SK-N-SH treated with all-trans-retinoic acid at 6 μM for 48 hours (cell line): ENCODE measurements around the gene AADAT.

Source experiments
- ATAC-seq: fragments of 200-7000 bp; cut with Tn5 transposase; 3 replicates; pipeline ENCODE4 v1.9.1; 2020; ENCODE audit warnings: mild to moderate bottlenecking, moderate library complexity
- ARNTL ChIP-seq: fragments of 450-650 bp; formaldehyde crosslinking; IDR thresholded peaks from 2 replicates; pipeline ENCODE4 v1.5.0; 2020; ENCODE audit warnings: low read depth, mild to moderate bottlenecking, moderate library complexity, borderline replicate concordance
- BACH2 ChIP-seq: fragments of 250-450 bp; sonication (Bioruptor Pico); IDR thresholded peaks from 2 replicates; pipeline ENCODE4 v1.9.0; 2021; ENCODE audit warnings: mild to moderate bottlenecking, borderline replicate concordance
- CSDC2 ChIP-seq: fragments of 250-450 bp; sonication (Bioruptor Pico); IDR thresholded peaks from 2 replicates; pipeline ENCODE4 v1.5.0; 2020; ENCODE audit warnings: mild to moderate bottlenecking, moderate library complexity
- ESRRG ChIP-seq: fragments of 250-450 bp; sonication (Bioruptor Pico); IDR thresholded peaks from 2 replicates; pipeline ENCODE4 v1.6.1; 2021; ENCODE audit warnings: mild to moderate bottlenecking
- GLIS3 ChIP-seq: fragments of 250-450 bp; sonication (Bioruptor Pico); IDR thresholded peaks from 2 replicates; pipeline ENCODE4 v1.5.0; 2020; ENCODE audit warnings: mild to moderate bottlenecking, moderate library complexity
- ISL1 ChIP-seq: fragments of 250-450 bp; sonication (Bioruptor Pico); IDR thresholded peaks from 2 replicates; pipeline ENCODE4 v2.1.2; 2022; ENCODE audit warnings: mild to moderate bottlenecking, moderate library complexity
- OSR1 ChIP-seq: fragments of 250-450 bp; sonication (Bioruptor Pico); IDR thresholded peaks from 2 replicates; pipeline ENCODE4 v1.8.0; 2022; ENCODE audit warnings: moderate library complexity, mild to moderate bottlenecking, inconsistent platforms
- PATZ1 ChIP-seq: fragments of 250-450 bp; sonication (Bioruptor Pico); IDR thresholded peaks from 2 replicates; pipeline ENCODE4 v1.8.0; 2020; ENCODE audit warnings: mild to moderate bottlenecking, moderate library complexity, borderline replicate concordance
- PPARA ChIP-seq: fragments of 250-450 bp; sonication (Bioruptor Pico); IDR thresholded peaks from 2 replicates; pipeline ENCODE4 v1.5.0; 2020; ENCODE audit warnings: mild to moderate bottlenecking, borderline replicate concordance
- RARB ChIP-seq: fragments of 250-450 bp; sonication (Bioruptor Pico); IDR thresholded peaks from 2 replicates; pipeline ENCODE4 v1.8.0; 2021; ENCODE audit warnings: mild to moderate bottlenecking, moderate library complexity
- SNAI2 ChIP-seq: fragments of 250-450 bp; sonication (Bioruptor Pico); IDR thresholded peaks from 2 replicates; pipeline ENCODE4 v1.5.0; 2020; ENCODE audit warnings: mild to moderate bottlenecking, moderate library complexity
- TCF4 ChIP-seq: fragments of 250-450 bp; sonication (Bioruptor Pico); IDR thresholded peaks from 2 replicates; pipeline ENCODE4 v1.8.0; 2021; ENCODE audit warnings: mild to moderate bottlenecking, moderate library complexity, borderline replicate concordance
- TOX ChIP-seq: fragments of 250-450 bp; sonication (Bioruptor Pico); IDR thresholded peaks from 2 replicates; pipeline ENCODE4 v1.8.0; 2021; ENCODE audit warnings: mild to moderate bottlenecking, moderate library complexity, borderline replicate concordance
- ZFP3 ChIP-seq: fragments of 250-450 bp; sonication (Bioruptor Pico); IDR thresholded peaks from 2 replicates; pipeline ENCODE4 v1.5.0; 2020; ENCODE audit warnings: mild to moderate bottlenecking, moderate library complexity
- ZFP30 ChIP-seq: fragments of 450-650 bp; formaldehyde crosslinking; IDR thresholded peaks from 2 replicates; pipeline ENCODE4 v1.5.0; 2022; ENCODE audit warnings: mild to moderate bottlenecking, moderate library complexity
- ZNF565 ChIP-seq: fragments of 450-650 bp; formaldehyde crosslinking; conservative IDR thresholded peaks from 2 replicates; pipeline ENCODE4 v1.5.0; 2020; ENCODE audit warnings: low read depth, mild to moderate bottlenecking, moderate library complexity
- ZNF70 ChIP-seq: fragments of 450-650 bp; formaldehyde crosslinking; IDR thresholded peaks from 2 replicates; pipeline ENCODE4 v1.5.0; 2020; ENCODE audit warnings: mild to moderate bottlenecking, moderate library complexity
- TF ChIP-seq, protein P1 (sequence below): fragments of 250-450 bp; sonication (Bioruptor Pico); IDR thresholded peaks from 2 replicates; pipeline ENCODE4 v1.8.0; 2021; ENCODE audit warnings: low read depth, mild to moderate bottlenecking, moderate library complexity, borderline replicate concordance
- TF ChIP-seq, protein P2 (sequence below): fragments of 250-450 bp; sonication (Bioruptor Pico); IDR thresholded peaks from 2 replicates; pipeline ENCODE4 v1.5.1; 2021; ENCODE audit warnings: mild to moderate bottlenecking, moderate library complexity
- TF ChIP-seq, protein P3 (sequence below): fragments of 250-450 bp; sonication (Bioruptor Pico); IDR thresholded peaks from 2 replicates; pipeline ENCODE4 v1.5.1; 2020; ENCODE audit warnings: low read depth, mild to moderate bottlenecking, moderate library complexity
- TF ChIP-seq, protein P4 (sequence below): fragments of 250-450 bp; sonication (Bioruptor Pico); IDR thresholded peaks from 2 replicates; pipeline ENCODE4 v1.5.0; 2020; ENCODE audit warnings: mild to moderate bottlenecking, moderate library complexity

AADAT gene

GRCh38 chr4:170037481-170037880 is 52.3 kb downstream of the AADAT start (continued):
- TF ChIP-seq, protein P1, sequence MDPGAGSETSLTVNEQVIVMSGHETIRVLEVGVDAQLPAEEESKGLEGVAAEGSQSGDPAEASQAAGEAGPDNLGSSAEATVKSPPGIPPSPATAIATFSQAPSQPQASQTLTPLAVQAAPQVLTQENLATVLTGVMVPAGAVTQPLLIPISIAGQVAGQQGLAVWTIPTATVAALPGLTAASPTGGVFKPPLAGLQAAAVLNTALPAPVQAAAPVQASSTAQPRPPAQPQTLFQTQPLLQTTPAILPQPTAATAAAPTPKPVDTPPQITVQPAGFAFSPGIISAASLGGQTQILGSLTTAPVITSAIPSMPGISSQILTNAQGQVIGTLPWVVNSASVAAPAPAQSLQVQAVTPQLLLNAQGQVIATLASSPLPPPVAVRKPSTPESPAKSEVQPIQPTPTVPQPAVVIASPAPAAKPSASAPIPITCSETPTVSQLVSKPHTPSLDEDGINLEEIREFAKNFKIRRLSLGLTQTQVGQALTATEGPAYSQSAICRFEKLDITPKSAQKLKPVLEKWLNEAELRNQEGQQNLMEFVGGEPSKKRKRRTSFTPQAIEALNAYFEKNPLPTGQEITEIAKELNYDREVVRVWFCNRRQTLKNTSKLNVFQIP (CRISPR knock-in tag): no peak
- TF ChIP-seq ZFP30 (CRISPR knock-in tag): no peak

DNA sequence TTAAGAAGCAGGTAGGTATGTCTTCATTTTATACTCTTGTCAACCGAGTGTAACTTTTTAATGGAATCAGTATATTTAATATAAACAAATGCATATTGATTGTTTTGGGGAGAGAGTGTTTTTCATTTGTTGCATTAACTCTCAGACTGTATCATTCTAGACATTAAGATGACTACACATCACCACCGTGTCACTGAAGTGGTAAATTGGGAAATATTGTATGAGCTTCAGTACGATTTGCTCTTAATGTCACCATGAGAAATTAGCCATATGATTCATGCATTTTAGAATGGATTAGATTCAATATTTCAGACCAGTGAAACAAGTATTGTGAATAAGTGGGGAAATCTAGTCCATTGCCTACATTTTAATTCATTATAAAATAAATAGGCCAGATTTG is 53.9 kb downstream of the AADAT start:
- TF ChIP-seq ARNTL (CRISPR knock-in tag): no peak
- no peak for TF ChIP-seq ZFP30 (CRISPR knock-in tag)
- no peak for TF ChIP-seq TOX
- no peak for TF ChIP-seq ZFP3 (CRISPR knock-in tag)
- no peak for TF ChIP-seq CSDC2 (CRISPR knock-in tag)
- TF ChIP-seq ZNF565 (CRISPR knock-in tag): no peak
- TF ChIP-seq TCF4: no peak
- no peak for TF ChIP-seq RARB
- TF ChIP-seq OSR1 (CRISPR knock-in tag): no peak
- TF ChIP-seq ZNF70: no peak
- TF ChIP-seq, protein P2, sequence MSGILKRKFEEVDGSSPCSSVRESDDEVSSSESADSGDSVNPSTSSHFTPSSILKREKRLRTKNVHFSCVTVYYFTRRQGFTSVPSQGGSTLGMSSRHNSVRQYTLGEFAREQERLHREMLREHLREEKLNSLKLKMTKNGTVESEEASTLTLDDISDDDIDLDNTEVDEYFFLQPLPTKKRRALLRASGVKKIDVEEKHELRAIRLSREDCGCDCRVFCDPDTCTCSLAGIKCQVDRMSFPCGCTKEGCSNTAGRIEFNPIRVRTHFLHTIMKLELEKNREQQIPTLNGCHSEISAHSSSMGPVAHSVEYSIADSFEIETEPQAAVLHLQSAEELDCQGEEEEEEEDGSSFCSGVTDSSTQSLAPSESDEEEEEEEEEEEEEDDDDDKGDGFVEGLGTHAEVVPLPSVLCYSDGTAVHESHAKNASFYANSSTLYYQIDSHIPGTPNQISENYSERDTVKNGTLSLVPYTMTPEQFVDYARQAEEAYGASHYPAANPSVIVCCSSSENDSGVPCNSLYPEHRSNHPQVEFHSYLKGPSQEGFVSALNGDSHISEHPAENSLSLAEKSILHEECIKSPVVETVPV (CRISPR knock-in tag): no peak
- ATAC-seq: no peak

DNA sequence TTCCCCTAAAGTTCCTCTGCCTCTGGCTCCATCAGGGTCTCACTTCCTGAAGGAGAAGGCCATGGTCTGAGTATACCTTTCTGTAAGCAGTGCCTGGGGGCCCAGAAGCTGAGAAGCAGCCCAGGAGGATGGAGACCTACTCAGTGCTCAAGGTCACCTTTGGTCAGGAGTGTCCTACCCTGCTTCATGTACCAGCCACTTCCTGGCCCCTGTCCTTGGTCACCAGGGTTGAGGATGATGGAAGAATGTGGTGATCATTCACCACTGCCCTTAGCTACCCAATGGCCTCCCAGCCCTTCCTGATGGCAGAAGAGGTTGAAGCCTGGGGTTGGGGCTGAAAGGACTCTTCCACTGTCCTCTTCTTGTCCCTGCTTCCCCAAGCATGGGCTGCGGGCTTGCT is 54.5 kb downstream of the AADAT start:
- TF ChIP-seq BACH2 (CRISPR knock-in tag): no peak
- TF ChIP-seq GLIS3 (CRISPR knock-in tag): no peak
- no peak for TF ChIP-seq ARNTL (CRISPR knock-in tag)
- TF ChIP-seq ESRRG (CRISPR knock-in tag): no peak
- no peak for TF ChIP-seq TOX
- no peak for TF ChIP-seq PPARA (CRISPR knock-in tag)
- TF ChIP-seq, protein P3, sequence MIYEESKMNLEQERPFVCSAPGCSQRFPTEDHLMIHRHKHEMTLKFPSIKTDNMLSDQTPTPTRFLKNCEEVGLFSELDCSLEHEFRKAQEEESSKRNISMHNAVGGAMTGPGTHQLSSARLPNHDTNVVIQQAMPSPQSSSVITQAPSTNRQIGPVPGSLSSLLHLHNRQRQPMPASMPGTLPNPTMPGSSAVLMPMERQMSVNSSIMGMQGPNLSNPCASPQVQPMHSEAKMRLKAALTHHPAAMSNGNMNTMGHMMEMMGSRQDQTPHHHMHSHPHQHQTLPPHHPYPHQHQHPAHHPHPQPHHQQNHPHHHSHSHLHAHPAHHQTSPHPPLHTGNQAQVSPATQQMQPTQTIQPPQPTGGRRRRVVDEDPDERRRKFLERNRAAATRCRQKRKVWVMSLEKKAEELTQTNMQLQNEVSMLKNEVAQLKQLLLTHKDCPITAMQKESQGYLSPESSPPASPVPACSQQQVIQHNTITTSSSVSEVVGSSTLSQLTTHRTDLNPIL (CRISPR knock-in tag): no peak
- TF ChIP-seq PATZ1: no peak
- TF ChIP-seq ZNF70: no peak
- TF ChIP-seq CSDC2 (CRISPR knock-in tag): no peak
- TF ChIP-seq RARB: no peak
- TF ChIP-seq, protein P1 (CRISPR knock-in tag): no peak
- TF ChIP-seq SNAI2 (CRISPR knock-in tag): no peak
- TF ChIP-seq, protein P4, sequence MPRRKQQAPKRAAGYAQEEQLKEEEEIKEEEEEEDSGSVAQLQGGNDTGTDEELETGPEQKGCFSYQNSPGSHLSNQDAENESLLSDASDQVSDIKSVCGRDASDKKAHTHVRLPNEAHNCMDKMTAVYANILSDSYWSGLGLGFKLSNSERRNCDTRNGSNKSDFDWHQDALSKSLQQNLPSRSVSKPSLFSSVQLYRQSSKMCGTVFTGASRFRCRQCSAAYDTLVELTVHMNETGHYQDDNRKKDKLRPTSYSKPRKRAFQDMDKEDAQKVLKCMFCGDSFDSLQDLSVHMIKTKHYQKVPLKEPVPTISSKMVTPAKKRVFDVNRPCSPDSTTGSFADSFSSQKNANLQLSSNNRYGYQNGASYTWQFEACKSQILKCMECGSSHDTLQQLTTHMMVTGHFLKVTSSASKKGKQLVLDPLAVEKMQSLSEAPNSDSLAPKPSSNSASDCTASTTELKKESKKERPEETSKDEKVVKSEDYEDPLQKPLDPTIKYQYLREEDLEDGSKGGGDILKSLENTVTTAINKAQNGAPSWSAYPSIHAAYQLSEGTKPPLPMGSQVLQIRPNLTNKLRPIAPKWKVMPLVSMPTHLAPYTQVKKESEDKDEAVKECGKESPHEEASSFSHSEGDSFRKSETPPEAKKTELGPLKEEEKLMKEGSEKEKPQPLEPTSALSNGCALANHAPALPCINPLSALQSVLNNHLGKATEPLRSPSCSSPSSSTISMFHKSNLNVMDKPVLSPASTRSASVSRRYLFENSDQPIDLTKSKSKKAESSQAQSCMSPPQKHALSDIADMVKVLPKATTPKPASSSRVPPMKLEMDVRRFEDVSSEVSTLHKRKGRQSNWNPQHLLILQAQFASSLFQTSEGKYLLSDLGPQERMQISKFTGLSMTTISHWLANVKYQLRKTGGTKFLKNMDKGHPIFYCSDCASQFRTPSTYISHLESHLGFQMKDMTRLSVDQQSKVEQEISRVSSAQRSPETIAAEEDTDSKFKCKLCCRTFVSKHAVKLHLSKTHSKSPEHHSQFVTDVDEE: no peak
- no peak for TF ChIP-seq TCF4
- TF ChIP-seq ZNF565 (CRISPR knock-in tag): no peak
- no peak for TF ChIP-seq ISL1 (CRISPR knock-in tag)
- no peak for ATAC-seq
